Left cardiac atrium (tissue), 4 donors: ENCODE measurements around the gene TMEM200C. TPM values are rescaled to one million over a fixed set of nuclear protein-coding genes. Genes with fewer than 3 reads are reported as not detected.

Source experiments
- ATAC-seq, 2 donors: fragments of 200-7000 bp; cut with Tn5 transposase; one replicate each; pipeline ENCODE4 v1.9.1; 2020; ENCODE audit warnings: mild to moderate bottlenecking in 2 of 2, moderate library complexity in 2 of 2
- DNase-seq: peaks from one replicate; pipeline ENCODE4 v3.0.0-alpha.2; 2020
- intact Hi-C, 2 donors: fragments of 100-400 bp; cut with DNase I; formaldehyde crosslinking; loops; one replicate each; pipeline versions ENCODE4 v1.14.1 to v1.15.1; 2022 to 2023
- long read RNA-seq: library from polyadenylated mRNA; unstranded; transcript quantifications from one replicate; pipeline ENCODE4 v2.0.0, GENCODE V29; 2021
- total RNA-seq, 2 donors: library from RNA; stranded (reverse); fragmentation: NEBNext Ultra II Directional; extraction: Animal tissue kit (Norgen Biotek cat#: 25700); gene quantifications; one replicate each; pipeline ENCODE4 v1.2.1, GENCODE V29; 2021
- donor health status: DM: no; HTN: yes; CAD: no.
- donor health status: DM: no; HTN: yes; CAD: no; lungs with severe emphysema.
- donor health status: DM: yes; HTN: yes; CAD: no.
- donor health status: Dilated cardiomyopathy.

TMEM200C gene
- 1 to 10 TPM in 1 of 2 donors, under 1 TPM in 1; 0.71 to 4.3 TPM for total RNA-seq
- long read RNA-seq = 0 reads

DNA sequence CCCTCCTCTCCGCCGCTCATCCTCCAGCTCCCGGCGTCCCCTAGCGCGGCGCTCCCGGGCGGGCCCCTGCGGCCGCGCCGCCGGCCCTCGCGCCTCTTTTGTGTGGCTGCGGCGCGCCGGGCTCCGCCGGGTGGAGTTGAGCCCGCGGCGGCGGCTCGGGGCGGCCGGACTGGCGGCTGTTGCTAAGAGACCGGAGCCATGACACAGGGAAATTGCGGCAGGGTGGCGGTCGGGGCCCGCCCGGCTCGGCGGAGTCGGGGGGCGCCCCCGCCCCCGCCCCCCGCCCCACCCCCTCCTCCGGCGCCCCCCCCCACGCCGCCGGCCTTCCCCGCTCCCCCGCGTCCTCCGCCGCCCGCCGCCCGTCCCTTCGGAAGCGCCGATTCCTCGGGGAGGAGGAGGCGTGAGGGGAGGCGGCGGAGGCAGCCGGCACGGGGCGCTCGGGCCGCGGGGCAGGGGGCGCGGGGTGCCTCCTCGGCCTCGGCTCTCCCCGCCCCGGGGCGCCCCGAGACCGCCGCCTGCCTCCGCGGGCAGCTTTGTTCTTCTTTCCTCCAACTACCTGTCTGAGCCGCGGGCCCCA is at the start of gene TMEM200C:
Gene TMEM200C (minus strand): TSS at position 224 of the 577 bp plus-strand sequence. CDS start 3,459 bp downstream, outside the sequence.
- intact Hi-C loops = loop anchor here in 1 of 2 donors (10.0 kb wide), 1 partner anchor 239 kb away; no protein-coding TSS in a partner anchor
- peak; percentile 18 to 36 for ATAC-seq
- peak; percentile 44 for DNase-seq

DNA sequence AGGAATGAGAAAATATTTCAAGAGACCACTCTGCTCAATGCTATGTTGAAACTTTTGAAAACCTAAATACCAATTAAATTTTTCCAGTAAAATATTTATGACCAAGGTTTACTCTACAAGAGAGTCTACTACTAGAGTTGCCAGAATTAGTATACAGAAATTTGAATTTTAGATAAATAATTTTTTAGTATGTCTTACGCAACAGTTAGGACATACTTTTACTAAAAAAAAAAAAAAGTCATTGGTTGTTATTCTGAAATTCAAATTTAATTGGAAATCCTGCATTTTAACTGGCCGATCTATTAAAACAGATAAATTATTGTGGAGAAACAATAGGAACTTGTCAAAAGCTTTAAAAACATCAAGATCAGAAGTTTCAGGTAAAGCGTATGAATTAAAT is 49.1 kb upstream of the TMEM200C start:
- DNase-seq (no peak), ATAC-seq (no peak)
- intact Hi-C loops = no loop called here

DNA sequence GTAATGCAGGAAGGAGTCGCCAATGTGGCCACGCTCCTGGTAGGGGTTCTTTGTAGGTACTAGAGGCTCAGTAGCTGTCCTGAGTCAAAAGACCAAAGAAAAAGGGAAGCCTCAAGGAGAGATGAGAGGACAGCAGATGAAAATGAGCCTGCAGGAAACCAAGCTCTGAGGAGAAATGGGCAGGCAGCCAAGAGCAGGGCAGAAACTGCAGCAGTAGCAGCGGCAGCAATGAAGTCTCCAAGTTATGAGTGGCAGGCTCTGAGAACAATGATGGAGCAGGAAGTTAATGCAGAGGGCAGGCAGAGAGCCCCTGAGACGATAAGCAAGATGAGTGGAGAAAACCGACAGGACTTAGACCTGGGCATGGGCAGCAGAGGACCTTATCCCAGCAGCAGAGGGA is 48.2 kb upstream of the TMEM200C start:
- DNase-seq = no peak
- intact Hi-C loops = no loop called here

DNA sequence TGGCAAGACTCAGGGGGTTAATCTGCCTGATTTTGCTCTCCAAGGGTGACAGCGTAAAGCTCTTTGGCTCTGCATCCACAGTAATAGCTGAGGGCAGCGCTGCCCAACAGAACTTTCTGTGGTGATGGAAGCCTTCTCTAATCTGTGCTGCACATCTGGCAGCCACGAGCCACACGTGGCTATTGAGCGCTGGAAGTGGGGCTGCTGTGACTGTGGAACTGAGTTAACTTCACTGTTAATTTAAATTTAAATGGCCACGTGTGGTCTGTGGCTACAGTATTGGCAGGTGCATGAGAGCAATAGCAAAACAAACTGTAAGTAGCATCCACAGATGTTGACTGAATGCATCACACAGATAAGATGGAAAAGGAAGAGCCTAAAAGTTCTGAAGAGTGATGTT is 47.3 kb upstream of the TMEM200C start:
- DNase-seq (no peak), ATAC-seq (no peak)
- intact Hi-C loops = no loop called here

More for the DNA sequence above, 48.2 kb upstream of the TMEM200C start:
- no peak for ATAC-seq

DNA sequence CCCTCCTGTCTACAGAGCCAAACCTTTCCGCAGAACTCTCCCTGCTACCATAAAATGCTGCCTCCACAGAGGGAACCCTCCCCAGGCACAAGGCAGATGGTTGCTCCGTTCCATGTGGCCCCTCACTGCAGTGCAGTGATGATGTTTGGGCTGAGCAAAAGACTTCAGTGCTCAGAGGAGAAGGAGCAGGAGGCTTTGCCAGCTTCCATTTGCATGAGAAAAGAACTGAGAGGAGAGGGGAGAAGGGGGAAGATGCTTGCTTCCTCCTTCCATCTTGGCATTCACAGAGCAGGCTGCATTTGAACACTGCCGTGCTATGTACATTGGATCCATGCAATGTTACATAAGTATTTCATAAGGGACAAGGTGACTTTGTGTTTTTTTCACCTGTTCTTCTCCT is 46.6 kb upstream of the TMEM200C start:
- no peak for ATAC-seq
- no peak for DNase-seq
- intact Hi-C loops = no loop called here

DNA sequence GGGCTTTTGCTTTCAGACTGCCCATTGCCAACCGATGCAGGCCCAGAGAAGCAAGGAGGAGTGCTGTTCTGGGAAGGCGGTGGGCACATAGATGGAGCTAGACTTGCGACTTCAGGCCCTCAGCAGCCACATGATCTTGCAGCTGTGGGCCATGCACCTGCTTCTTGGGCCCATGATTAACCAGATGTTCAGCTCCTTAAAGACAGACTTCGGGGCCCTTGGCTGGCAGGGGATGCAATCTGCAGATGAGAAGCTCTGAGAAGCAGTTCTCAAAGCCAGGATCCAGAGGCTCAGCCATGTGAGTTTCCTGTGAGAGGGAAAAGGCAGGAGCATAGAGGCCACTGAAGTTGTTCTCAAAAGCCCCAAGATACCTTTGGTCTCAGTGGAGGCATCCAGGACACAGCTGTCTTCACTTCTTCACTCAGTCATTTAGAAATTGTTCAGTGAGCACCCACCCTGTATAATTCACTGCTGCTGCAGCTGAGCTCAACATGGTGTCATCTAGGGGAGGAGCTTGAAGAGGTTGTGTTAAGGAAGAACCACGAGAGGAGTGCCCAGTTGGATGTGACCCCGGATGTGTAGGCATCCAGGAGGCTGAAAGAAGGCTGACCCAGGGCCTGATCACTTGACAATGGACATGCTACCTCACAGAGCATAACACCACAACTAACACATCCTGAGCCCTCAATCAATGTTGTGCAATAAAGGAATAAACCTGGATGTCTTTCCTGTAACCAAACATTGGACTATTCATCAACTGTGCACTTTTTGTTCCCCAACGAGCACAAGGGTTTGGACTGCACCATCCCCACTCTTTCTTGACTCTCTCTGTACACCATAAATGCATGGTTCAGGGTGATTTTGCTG is 44.7 kb upstream of the TMEM200C start:
- DNase-seq (no peak), ATAC-seq (no peak)
- intact Hi-C loops = no loop called here

DNA sequence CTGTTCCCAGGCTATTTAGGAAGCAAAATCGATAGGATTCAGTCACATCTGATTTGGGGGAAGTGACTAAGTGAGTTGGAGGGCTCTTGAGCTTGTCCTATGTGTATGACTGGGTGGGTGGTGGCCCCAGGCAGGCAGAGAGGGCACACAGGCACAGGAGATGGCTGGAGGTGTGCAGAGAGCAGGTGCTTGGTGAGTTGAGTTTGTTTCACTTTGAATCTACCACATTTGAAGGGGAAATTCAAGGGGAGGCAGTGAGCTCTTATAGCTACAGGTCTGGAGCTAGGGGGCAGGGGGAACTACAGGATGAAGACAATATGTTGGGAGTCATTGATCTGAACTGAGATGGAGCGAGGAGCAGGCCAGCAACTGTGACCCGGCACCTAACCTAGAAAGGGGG is 42.5 kb upstream of the TMEM200C start:
- no peak for DNase-seq
- intact Hi-C loops = no loop called here
- ATAC-seq = no peak

DNA sequence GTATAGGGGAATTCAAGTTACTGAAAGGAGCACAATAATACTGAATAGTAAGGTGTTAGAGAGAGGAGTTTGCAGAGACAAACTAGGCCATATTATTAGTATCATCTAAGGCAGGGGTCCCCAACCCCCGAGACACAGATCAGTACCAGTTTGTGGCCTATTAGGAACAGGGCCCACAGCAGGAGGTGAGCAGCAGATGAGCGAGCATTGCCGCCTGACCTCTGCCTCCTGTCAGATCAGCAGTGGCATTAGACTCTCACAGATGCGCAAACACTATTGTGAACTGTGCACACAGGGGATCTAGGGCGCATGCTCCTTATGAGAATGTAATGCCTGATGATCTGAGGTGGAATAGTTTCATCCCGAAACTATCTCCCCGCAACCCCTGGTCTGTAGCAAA is 41.8 kb upstream of the TMEM200C start:
- DNase-seq = no peak
- intact Hi-C loops = no loop called here
- ATAC-seq = no peak

DNA sequence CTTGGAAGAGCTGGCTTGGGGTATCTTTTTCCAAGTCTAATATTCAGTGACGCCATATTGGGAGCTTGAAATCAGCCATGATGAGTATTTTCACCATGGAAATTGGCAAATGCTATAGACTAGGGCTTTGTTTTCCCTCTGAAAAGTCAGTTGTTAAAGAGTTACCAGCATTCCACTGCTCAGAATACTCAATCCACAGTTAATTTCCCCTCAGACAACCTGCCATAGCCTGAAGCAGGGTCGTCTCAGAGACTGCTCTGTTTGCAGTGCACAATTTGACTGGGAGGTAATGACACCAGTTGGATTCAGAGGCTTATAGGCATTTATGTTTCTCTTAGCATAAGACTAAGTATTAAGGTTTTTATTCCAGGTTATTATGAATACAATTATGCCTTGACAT is 35.5 kb upstream of the TMEM200C start:
- intact Hi-C loops = no loop called here
- DNase-seq (no peak), ATAC-seq (no peak)

DNA sequence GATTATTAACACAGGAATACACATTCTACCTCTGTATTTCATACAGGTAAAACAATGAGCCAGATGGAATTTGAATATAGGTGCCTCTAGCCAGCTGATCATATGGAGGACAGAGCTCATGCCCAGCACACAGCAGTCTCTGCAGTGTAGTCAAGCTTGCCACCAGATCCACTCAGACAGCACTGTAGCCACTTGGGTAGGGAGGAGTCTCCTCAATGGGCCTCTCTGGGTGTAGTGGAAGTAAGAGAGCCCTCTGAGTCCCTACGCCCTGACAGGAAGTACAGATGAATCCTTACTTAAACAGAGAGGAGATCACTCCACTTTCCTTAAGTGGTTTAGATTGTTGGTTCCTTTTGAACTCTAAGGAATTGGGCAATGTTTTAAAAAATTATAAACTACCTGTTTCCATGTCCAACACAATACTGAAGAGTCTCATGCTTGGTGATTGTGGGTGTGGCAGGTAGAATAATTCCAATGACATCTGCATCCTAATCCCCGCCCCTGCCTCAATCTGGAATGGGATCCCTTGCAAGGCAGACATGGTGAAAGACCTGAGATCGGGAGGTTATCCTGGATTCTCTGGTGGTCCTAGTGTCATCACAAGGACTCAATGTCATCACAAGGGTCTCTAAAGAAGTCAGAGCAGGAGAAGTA is 23.0 kb upstream of the TMEM200C start:
- intact Hi-C loops = no loop called here
- DNase-seq (no peak), ATAC-seq (no peak)

DNA sequence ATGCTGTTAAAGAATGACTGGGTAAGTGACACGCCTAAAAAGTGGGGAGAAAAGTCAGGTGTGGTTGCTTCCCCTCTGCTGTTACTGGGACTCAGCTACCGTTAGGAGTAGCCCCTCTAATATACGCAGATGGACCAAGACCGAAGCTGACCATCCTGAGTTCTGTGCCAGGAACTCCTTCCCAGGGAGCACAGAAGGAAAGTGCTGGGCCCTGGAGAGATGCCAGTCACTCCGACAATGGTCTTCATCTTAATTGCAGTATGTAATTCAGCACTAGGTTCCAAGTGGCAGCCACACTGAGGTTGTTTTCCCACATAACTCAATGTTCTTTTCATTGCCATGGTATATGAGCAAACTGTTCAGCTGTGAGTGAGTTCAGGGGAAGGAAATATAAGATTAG is 19.6 kb upstream of the TMEM200C start:
- intact Hi-C loops = no loop called here
- no peak for ATAC-seq
- no peak for DNase-seq

DNA sequence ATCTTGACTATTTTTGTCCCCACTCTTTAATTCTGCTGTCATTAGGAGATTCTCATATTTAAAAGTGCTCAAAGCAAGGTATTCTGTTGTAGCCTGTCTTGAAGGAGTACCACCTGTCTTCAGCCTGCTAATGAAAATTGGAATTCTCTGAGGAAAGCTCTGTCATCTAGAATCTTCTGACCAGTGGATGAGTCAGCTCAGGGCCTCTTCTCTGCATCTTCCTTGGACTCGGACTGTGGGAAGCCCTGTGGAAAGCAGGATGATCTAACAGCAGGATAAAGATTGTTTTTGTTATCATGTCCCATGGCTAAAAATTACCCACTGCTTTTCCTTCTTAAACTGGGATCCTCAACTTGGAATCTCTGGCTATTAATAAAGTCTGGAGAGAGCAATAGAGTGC is 18.7 kb upstream of the TMEM200C start:
- no peak for ATAC-seq
- DNase-seq = no peak
- intact Hi-C loops = no loop called here

DNA sequence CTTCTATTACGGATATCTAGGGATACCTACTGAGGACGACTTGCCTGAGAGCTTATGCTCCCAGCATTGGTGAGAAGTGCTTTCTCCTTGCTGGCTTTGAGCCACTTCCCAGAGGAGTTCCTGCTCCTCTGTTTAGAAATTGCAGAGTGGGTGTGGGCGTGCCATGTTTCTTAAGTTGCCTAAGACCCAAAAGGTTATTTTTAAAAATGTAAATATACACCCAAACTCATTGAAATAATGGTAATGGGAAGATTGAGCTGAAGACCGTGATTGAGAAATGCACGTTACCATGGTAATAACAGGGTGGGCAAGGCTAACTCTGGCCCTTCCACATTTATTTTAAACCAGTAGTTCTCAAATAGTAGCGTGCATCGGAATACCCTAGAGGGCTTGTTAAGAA is 17.2 kb upstream of the TMEM200C start:
- no peak for ATAC-seq
- intact Hi-C loops = no loop called here
- no peak for DNase-seq

DNA sequence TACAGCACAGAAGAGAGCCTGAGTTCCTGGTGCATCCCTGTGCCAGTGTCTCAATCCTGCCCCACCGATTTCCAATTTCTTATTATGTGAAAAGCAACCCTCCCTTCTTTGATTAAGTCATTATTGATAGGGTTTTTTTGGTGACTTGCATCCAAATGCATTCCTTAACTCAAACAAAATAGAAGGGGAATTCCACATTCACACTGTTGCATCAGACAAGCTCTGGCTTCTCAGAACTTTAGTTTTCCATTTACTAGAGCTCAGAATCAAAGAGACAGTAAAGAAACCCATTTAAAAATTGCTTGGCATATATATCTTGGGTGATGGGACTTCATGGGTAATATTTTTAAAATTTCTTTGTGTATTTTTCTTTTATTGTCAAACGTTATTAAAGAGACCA is 13.8 kb upstream of the TMEM200C start:
- ATAC-seq (no peak), DNase-seq (no peak)
- intact Hi-C loops = no loop called here

DNA sequence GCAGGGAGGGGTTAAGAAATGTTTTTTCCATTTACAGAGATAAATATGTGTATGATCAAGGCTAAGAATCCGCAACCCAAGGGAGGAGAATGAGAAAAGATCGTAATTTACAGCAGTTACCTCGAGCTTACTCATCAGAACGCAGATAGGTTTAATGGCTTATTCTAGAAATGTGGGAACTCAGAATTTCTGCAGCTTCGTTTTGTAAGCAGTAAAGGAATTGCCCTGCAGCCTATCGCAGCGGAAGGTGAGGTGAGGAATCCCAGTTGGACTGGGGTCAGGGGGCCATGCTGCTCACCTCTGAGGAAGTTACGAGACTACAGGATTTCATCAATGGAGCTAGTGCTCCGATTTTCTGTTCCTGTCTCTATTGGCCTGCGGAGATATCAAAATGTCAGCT is 8.1 kb upstream of the TMEM200C start:
- DNase-seq (no peak), ATAC-seq (no peak)
- intact Hi-C loops = no loop called here

DNA sequence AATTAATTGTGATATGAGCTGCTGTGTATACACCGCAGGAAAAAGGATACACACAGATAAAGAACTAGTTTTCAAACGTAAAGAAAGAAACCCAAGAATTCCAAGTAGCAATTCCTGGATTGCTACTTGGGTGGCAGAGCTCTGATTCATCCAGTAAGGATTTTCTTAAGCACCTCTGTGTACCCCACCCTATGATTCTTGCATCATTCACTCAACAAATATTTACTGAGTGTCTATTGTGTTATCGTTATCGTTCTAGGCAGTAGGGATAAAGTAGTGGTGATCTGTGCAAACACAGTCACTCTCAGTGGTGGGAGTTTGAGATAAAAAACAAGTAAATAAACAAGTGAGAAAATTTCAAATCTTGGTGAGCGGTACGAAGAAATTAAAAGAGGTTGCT is 4.9 kb upstream of the TMEM200C start:
- intact Hi-C loops = no loop called here
- ATAC-seq (no peak), DNase-seq (no peak)

DNA sequence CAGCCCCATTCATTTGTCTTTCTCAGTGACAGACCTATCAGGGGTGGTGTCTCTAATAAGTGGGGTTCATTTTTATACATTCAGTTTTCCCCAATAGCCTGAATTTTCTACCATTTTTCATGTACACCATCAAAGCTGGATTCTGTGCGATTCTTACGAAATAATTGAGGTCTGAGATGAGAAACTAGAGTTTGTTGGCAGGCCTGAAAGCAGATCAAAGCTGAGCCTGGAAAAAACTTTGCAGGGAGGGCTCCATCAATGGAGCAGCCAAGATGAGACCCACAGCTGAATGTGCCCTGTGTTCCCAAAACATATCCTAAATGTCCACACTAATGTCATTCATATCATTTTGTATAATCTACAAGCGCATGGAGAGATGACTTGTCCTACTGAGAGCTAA is 4.5 kb upstream of the TMEM200C start:
- intact Hi-C loops = loop anchor here in 1 of 2 donors (10.0 kb wide), 1 partner anchor 235 kb away; no protein-coding TSS in a partner anchor
- no peak for ATAC-seq
- no peak for DNase-seq

DNA sequence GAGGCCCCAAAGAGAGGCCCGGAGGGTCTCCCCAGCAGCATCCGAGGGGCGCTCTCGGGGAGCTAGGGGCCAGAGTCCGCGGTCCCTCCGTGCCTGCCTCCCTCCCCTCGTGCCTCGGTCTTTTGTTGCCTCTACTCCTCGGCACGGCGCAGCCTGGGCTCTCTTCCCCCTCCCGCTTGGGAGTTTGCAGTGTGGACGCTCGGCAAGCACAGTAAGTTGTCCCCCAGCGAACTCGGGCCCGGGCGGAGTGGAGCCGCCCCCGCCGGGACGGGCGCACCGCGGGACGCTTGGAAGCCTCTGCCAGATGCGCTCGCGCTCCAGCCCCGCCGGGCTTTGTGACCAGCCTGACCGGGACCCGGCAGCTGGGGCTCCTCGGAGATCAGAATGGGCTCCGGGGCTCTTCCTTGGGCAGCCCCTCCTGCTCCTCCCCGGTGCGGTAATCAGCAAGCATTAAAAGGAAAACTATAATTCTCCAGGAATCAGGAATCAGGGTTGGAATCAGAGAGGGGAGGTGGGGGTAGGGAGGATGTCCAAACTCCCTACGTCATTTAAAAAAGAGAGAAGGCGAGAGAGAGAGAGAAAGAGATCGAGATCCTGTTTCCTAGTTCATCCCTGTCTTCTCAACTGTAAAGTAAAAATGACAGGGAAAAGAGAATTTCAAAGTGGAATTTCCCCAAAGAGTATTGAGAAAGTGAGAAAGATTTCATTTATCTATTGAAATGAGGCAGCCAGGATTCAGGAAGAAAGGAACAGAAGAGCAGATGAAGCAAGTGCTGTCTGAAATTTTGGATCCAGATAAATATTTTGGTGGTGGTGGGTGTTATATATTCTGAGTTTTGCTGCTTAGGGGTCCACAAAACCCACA is 786 bp upstream of the TMEM200C start:
- DNase-seq = peak; percentile 53
- peak; percentile 60 to 78 for ATAC-seq

More for the DNA sequence above, 786 bp upstream of the TMEM200C start:
- intact Hi-C loops = loop anchor here in 1 of 2 donors (10.0 kb wide), 1 partner anchor 239 kb away; no protein-coding TSS in a partner anchor
